DMS 273 treated with DMSO at 0.1 percent for 48 hours (cell line): ENCODE data around the gene PGM2L1.
"Not testable (repeated sequence)": the region's sequence is repeated elsewhere in the genome, so short reads cannot be mapped to it uniquely, and the experiment has no call there.

Experiments
- DNase-seq: peaks from one replicate; lab custom pipeline; 2025; lab: John Stamatoyannopoulos, UW

PGM2L1 gene

DNA sequence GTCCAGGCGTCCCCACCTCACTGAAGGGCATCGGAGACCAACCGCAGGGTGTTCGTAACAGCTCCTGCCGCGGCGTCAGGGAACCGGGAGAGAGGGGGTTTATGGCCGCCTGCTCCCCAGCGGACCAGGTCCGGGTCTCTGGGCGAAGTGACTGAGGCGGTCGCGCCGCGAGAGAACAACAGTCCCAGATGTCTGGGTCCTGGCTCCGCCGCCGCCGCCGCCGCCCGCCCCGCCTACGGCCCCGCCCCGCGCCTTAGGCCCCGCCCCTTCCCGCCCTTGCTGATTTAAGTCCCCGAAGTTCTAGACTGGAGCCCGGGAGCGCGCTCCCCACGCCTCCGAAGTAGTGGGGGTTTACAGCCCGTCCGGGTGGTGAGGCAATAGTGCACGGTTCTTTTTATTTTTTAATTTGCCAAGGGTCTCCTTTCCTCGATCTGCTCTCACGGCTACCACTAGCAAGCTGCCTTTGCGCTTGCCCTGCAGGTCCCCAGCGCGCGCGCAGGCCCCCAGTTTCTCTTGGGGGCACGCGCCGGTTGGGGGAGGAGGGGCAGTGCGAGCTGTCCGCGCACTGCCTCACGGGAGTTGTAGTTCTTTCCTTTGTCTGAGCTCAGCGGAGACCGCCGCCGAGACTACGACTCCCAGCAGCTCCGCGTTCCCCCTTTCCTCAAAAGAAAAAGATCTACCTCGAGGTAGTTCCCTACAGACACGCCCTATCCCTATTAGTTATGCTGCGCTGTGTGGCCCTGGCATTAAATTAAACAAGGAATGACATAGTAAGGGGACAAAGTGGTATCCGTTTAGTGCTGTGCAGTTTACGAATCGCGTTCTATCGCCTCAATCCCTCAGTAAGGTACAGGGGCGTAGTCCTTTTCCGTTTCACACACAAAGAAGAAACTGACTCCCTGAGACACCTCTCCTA is at the start of gene PGM2L1:
Gene PGM2L1 (minus strand): TSS at position 190 of the 916 bp plus-strand sequence. CDS start 272 bp downstream, outside the sequence.
- DNase-seq: peak; percentile 79

DNA sequence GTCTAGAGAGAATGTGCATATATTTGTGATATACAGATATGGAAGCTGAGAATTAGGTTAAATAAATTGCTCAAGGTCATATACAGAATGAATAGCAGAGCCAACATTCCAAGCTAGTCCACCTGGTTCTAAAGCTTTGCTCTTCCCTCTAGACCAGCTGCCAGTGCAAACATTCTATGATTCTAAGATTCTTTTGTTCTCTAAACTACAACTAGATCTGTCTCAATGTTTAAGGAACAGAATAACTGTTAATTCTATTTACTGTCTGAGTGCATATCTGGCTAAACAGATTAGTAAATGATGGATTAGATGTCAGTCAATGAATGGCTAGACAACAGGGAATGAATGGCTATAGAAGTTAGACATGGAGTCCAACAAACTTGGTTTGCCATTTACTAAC is 49.5 kb upstream of the PGM2L1 start:
- DNase-seq: no peak

DNA sequence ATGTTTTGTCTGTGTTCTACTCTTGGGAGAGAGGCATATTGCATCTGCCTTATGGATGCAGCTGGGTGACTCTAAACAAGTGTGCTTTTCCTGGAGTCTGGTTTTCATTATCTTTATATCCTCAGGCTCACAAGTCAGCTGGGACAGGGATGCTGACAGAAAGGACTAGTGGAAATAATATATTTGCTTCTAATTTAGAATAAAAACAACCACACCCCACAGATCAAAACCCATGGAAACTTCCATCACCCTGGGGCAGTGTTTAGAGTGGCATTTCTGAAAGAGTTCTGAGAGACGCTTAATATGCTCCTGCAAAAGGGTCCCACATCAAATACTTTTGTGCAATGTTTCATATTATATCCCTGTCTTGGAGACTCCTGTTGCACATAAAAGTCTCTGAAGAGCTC is 48.3 kb upstream of the PGM2L1 start:
- no peak for DNase-seq

DNA sequence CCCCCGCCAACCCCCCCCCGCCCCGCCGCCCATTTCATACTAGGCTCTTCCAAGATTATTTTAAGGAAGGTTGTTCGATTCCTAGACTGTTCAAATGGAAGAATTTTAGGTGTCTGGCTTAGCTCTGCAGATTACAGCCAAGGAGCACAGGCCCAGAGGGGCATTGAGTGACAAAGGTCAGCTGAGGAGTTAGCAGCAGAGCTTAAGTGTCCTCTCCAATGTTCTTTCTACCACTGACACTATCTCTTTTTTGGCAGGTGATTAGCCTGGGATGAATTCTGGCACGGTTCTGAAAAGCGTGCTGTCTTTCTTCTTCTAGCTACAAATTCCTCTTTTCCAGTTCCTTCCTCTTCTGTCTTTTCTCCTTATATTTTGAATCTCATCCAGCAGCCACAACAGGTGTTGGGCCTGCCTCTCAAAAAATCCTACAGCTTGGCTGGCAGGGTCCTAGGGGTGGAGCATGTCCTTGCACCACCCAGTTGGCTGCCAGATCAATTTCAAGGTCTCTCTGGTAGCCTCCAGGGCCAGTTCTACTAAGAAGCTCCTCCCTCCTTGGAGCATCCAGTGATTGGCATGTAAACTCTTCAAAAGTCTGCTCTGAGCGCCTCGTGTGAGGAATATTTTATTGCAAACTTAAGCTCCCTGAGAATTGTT is 46.1 kb upstream of the PGM2L1 start:
- no peak for DNase-seq

DNA sequence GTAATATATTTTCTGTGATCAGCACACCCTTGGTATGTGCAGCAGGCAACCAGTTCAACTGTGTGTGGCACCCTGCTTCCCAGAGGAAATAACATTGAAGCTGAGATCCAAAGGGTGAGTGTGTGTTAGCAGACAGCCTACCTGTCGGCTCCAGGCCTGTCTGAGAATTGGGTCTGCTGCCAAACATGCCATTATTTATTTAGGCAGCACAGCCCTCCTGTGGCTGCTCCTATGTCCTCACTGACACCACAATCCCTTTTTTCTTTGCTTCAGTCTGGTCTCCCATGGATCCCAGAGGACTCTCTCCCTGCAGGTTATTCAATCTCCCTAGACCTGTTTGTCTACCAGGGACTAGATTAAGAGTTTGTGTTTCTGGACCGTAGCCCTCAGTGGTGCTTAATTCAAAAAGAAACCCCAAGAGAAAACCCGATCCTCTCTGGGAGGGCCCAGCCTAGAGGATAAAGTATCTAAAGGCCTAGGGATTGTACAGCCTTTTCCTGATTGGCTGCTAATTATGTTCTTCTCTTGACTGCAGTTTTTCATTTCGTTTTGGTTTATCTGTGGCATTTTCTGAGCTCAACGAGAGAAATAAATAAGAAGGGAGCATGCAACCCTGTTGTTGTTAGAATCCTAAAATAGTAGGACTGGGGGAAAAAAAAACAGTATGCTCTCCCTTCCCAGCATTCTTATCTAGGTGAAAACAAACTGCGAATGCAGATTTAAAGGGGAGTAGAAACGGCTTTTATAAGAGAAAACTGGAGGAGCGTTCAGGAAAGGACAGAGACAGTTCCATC is 45.0 kb upstream of the PGM2L1 start:
- peak; percentile 9 for DNase-seq

DNA sequence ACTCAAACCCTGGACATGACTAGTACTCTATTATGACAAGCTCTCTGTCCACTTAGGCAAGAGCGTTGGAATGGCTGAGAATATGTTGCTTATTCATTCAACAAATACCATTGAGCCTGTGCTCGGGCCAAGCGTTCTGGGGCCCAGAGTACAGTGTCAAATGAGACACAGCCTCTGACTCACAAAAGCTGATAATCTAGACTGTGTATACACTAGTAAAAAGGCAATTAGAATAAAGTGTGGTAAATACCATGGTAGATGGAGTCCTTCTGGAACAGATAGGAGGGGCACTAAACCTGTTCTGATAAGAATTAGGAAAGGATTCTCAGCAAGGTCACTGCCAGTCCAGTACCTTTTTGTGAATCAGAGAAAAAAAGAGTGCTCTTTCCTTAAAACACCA is 44.4 kb upstream of the PGM2L1 start:
- no peak for DNase-seq

DNA sequence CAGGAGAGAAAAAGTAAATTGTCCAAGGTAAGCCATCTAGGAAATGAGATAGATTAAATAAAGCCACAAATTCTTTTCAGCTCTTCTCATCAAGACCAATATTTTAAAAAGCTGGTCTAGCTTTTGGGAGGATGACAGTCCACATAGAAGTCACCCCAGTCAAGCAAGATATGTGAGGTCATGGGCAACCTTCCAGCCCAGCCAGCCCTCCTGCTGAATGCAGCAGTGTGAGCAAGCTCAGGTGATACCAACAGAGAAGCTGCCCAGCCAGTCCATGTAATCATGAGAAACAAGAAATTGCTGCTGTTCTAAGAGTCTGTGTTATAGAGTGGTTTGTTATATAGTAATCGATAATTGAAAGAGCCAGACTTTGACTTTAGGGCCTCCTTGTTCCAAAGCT is 40.4 kb upstream of the PGM2L1 start:
- DNase-seq: no peak

DNA sequence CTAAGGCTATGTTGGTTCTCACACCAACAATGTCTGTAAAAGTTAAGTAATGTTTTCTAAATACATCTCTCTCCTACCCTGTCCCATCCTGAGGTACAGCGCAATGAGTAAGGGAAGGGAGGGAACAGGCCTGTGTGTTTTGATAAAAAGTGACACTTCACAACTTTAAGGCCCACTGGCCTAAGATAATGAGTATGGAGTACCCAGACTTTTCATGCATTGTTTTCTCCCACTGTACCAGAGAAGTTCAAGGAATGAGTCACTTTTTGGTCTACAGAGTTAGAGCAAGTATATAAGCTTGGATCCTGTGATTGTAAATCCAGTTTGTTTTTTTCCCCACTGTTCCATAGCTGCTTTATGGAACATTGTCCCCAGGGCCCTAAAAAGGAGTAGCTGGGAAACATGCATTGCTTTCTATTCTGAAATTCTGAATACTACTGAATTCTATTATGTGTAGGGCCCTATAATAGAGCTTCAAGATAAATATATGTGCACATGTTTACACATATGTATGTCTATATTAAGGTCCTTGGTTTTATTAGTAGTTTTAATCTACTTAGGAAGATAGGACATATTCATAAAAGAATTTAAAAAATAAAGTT is 39.3 kb upstream of the PGM2L1 start:
- DNase-seq: no peak

DNA sequence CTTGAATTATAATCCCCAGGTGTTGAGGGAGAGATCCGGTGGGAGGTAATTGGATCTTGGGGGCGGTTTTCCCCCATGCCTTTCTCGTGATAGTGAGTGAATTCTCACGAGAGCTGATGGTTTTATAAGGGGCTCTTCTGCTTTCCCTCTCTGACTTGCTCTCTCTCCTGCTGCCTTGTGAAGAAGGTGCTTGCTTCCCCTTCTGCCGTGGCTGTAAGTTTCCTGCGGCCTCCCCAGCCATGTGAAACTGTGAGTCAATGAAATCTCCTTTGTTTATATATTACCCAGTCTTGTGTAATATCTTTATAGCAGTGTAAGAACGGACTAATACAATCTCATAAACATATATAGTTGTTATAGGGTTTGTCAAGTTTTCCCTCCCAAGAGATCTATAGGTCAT is 36.3 kb upstream of the PGM2L1 start:
- DNase-seq: no peak

DNA sequence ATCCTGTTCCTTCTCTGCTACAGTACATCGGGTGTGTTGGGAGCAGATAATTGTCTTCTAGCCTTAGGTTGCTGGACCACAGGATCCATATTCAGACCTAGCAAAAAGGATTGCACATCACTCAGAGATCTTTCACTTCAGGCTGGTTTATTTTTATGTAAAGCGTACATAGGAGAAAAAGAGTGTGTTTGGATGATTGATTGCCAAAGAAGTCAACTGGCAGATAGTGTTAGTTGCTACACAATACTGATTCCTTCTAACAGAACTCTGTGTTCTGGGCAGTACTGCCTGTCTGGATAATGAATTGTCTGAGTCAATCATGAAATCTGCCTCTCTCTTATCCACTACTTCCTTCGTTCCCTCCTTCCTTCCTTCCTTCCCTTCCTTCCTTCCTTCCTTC is 31.0 kb upstream of the PGM2L1 start:
- no peak for DNase-seq

DNA sequence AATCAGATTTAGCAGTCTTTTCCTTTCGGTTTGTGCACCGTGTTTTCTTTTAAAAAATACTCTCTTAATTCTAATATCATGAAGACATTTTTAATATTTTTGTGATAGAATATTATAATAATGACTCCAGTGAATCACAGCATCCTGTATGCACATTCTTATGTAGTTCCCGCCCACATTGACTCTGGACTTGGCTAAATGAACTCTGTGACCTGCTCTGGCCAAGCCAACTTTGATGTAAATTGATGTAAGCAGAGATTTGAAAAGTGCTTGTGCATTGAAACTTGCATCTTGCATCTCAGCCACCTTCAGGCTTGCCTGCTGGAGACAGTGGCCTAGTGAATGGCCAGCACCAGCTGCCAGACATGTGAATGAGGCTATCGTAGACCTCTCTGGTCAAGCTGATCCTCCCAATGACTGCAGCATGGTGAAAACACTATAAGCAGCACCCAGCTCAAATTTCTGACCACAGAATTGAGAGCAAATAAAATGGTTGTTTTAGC is 29.2 kb upstream of the PGM2L1 start:
- DNase-seq: no peak

DNA sequence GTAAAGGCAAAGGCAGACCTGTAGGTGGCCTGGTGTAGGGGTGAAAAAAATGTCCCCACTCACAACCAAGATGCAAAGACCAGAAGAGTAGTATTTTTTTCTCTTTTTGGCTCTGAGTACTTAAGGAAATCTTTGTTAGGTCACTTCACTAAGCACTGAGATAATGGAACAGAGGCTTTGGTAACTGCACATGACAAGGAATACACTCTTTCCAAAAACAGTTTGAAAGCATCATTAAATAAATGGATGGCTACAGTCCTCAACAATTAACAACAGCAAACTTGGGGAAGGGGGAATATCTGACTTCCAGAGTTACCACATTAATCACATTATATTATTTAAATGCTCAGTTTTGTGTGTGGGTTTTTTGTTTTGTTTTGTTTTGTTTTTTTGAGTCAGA is 26.9 kb upstream of the PGM2L1 start:
- DNase-seq: no peak

DNA sequence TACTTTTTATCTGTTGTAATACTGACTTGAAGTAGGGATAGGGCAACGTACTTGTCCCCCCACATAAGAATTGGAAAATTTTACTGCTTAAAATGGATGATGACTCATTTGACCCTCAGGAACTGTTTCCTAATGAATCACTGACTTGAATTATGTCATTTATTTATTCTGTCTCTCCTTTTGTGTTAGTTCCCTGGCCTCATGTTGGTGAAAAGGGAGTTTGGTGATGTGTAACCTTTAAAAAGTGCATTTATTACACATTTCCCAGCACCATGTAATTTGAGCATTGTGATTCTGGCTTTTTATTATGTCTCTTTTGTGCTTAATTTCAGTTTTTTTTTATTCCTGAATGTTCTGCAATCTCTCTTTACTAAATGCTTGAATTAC is 20.3 kb upstream of the PGM2L1 start:
- DNase-seq: no peak

DNA sequence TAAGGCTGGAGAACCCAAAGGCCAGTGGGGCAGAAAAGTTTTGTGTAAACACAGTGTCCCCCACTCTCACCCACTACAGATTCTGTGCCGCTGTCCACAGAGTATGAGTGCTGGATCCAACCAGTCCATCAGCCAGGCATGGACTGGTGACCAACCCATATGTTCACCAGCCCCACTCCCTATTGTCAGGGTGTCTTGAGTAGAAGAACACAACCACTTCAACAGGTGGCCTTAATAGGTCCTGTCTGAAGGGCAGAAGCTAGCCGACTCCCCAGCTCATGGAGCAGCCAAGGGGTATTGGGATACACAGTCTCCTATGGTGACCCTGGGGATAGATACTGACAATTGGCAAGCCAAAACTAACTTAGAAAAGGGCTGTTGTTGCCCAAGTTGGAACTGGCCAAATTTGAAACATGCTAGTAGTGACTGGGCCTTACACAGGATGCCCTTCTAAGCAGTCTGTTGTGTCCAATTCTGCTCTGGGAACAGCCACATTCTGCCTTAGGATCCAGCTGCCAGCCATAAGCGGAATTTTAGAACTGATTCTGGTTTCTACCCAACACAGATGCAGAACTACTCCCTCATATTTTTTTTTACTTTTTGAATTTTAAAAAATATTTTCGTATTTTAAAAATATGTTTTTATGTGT is 19.8 kb upstream of the PGM2L1 start:
- DNase-seq: no peak

DNA sequence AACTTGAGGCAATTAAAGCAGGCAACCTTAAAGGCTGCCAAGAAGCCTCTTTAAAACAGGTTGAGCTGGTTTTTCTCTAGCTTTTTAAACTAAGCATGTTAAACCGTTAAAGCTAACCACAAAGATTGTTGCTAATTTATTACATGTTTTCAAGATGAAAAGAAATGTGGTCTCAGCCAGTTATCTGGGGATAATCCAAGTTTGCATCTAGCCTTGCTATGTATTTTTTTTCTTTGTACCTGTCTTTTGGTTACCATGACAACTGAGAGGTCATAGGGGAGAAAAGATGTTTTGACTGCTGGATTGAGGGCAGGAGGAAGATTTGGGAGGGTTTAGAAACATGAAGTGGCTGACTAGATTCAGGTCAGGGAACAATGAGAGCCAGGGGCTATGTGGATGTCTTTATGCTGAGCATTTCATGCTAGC is 19.2 kb upstream of the PGM2L1 start:
- no peak for DNase-seq

DNA sequence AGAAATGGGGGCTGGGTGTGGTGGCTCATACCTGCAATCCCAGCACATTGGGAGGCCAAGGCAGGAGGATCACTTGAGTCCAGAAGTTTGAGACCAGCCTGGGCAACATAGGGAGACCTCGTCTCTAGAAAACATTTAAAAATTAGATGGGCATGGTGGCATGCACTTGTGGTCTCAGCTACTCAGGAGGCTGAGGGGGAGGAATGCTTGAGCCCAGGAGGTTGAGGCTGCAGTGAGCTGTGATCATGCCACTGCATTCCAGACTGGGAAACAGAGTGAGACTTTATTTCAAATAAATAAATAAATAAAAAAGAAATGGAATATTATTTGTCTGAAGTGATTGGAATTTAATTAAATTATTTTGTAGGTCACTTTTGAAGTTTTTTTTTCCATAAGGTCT is 18.7 kb upstream of the PGM2L1 start:
- DNase-seq: not testable (repeated sequence)

DNA sequence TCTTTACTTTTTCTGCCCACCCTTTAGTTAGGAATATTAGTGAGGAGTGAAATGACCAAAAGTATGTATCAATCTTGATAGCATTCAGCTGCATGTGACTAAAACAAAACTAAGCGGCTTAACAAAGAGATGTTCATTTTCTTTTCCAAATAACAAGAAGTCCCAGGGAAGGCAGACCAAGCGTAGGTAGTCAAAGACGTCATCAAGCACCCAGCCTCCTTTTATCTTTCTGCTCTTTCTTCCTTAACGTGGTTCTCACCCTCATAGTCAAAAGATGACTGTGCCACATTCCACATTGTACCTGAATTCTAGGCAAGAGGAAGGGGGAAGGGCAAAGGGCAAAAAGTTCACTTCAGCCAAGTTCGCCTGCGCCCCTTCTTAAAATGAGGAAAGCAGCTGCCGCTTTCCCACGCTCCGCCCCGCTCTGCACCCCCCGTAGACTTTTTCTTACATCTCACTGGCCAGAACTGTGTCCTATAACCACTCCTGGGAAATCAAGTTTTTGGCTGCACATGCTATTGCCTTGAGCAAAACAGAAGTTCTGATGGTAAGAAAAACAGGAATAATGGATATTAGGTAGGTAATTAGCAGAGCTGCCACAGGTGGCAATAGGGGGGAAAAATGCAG is 14.6 kb upstream of the PGM2L1 start:
- no peak for DNase-seq

DNA sequence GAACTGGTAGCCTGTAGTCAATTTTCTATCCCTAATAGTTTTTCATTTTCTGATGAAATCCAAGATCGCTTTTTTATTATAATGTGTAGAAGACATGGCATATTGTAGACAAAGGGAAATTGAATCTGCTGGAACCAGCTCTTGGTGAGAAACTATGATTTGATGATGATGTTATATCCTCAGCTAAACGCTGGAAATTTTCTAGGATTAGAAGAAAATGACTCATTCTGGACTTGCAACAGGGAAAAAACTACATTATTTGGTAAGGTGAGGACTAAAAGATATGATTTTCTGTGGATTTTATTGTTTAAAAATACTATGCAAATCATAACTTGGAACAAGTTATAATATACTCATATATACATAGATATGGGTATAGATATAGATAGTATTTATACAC is 14.1 kb upstream of the PGM2L1 start:
- no peak for DNase-seq

DNA sequence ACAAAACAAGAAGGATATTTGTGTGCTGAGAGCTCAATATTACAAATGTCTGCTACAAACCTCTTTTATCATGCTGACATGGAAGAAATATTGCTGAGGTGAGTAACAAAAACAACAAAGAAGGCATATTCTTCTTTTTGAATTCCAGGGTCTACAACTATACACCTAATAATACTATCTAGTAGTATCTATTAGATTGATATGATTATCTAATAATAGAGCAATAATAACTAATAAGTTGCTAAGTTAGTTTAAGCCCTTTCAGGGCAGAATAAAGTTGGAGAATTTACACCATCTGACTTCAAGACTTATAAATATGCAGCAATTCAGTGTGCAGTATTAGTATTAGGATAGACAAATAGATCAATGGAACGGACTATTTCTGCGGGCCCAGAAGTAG is 11.4 kb upstream of the PGM2L1 start:
- DNase-seq: no peak

DNA sequence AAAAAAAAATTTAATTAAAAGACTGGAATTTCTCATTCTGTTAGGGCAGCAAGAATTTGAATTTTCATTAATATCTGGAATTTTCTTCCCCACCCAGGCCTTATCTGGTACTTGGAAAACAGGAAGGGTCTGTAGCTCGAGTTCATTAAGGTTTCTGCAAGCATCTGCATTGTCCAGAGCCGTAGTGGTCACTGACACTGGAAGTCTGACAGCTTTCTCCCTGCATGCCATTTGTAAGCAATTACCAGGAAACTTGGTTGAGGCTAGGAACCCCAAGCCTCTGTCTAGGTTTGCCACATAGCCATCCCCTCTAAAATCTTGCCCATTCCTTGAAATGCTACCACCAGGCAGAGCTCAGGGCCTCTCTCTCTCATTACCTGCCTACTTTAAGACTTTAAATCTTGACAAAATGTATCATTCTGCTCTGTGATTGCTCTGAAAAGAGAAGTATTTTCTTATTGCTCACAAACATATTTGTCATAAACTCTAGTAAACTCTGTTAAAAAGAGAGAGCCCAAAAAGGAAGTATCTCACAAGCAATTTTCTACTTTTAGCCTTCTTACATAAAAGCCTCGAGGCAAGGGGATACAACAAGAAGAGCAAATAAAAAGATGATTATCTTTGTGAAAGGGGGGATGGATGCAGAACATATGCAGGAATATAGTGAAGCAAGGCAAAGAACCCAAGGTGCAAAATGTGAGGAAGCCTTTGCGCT is 5.5 kb upstream of the PGM2L1 start:
- DNase-seq: no peak
